HG02678 (cell line): ENCODE data around the gene COL11A2.

Experiments
- ATAC-seq: cut with Tn5 transposase; IDR thresholded peaks from one replicate; pipeline ENCODE4 v1.9.1; 2021; ENCODE audit warnings: mild to moderate bottlenecking, moderate library complexity; ENCODE audit not compliant: unreplicated experiment

The COL11A2 gene

GRCh38 chr6:33120001-33120400 lies 72.3 kb downstream of the COL11A2 start:
- ATAC-seq = no peak

GRCh38 chr6:33118525-33119123 lies 73.6 kb downstream of the COL11A2 start:
- no peak for ATAC-seq

- ATAC-seq = no peak
Observed at GRCh38 chr6:33117811-33118277, 74.4 kb downstream of the COL11A2 start.

- no peak for ATAC-seq
Observed at GRCh38 chr6:33116841-33117711, 75.2 kb downstream of the COL11A2 start.

- no peak for ATAC-seq
Observed at GRCh38 chr6:33116417-33116816, 75.8 kb downstream of the COL11A2 start.

GRCh38 chr6:33114406-33114805 lies 77.9 kb downstream of the COL11A2 start:
- no peak for ATAC-seq

GRCh38 chr6:33113755-33114154 lies 78.5 kb downstream of the COL11A2 start:
- ATAC-seq = no peak
